Tibial artery (tissue), 4 donors: ENCODE results near the gene PRKG1.

Experiments
- DNase-seq, 2 donors: peaks; one replicate each; pipeline ENCODE4 v3.0.0-alpha.2; 2019
- H3K27ac ChIP-seq, 2 donors: fragments of 200-600 bp; sonication (generic) in 1 of 2; 1 replicate in 1 of 2; 2 replicates in 1 of 2; pipeline ENCODE4 v1.5.1; 2018 to 2019; ENCODE audit warnings: mild to moderate bottlenecking in 1 of 2
- H3K27me3 ChIP-seq, 2 donors: fragments of 200-600 bp; sonication (generic) in 1 of 2; one replicate each; pipeline versions ENCODE4 v1.5.1 to v1.6.0; 2016 to 2019
- H3K36me3 ChIP-seq, 3 donors: fragments of 200-600 bp; sonication (generic) in 2 of 3; one replicate each; pipeline ENCODE4 v1.5.1; 2016 to 2019; ENCODE audit warnings: mild to moderate bottlenecking in 2 of 3
- H3K4me1 ChIP-seq, 4 donors: fragments of 200-600 bp; sonication (generic) in 2 of 4; 1 replicate in 3 of 4; 2 replicates in 1 of 4; pipeline ENCODE4 v1.5.1; 2016 to 2019
- H3K4me3 ChIP-seq, 2 donors: fragments of 200-600 bp; sonication (generic) in 1 of 2; 1 replicate in 1 of 2; 2 replicates in 1 of 2; pipeline ENCODE4 v1.5.1; 2018 to 2019; ENCODE audit warnings: mild to moderate bottlenecking in 2 of 2
- H3K9me3 ChIP-seq, 3 donors: fragments of 200-600 bp; sonication (generic) in 1 of 3; one replicate each; pipeline ENCODE4 v1.5.1; 2016 to 2019
- intact Hi-C: fragments of 100-400 bp; cut with DNase I; formaldehyde crosslinking; loops from one replicate; pipeline ENCODE4 v1.15.0; 2023; ENCODE audit warnings: low total_unique reads
- TF ChIP-seq, protein P1 (sequence below), 2 experiments: fragments of 200-600 bp in 1 of 2; fragments of 450-650 bp in 1 of 2; IDR thresholded peaks; one replicate each; pipeline ENCODE4 v1.5.1; 2017 to 2019; ENCODE audit warnings: antibody characterized with exemption in 2 of 2, mild to moderate bottlenecking in 1 of 2, moderate library complexity in 1 of 2

The PRKG1 gene

DNA sequence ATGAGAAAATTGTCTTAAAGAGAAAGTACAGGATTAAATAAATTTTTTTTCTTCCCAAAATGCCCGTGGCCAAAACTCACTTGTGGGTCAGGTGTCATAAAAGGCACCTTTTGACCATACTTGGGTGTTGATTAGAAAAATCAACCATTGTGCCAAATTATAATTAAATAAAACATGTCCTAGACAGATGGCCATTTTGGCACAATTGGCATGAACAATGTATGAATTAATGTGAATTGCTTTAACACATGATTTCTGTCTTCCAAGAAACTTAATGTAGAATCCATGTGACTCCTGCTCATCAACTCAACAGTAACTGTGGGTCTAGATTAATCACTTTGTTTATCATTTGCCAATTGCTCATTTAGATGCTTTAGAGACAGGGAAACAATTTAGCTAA, 561.1 kb downstream of the PRKG1 start:
- H3K4me1 ChIP-seq = peaks cover 0 to 36% (median 4%) of the 10 kb centered on the region in 4 donors
- H3K36me3 ChIP-seq = no peaks in the 10 kb centered on the region
- no peak for DNase-seq
- H3K9me3 ChIP-seq = no peaks in the 10 kb centered on the region
- H3K4me3 ChIP-seq = no peak overlapping the region
- intact Hi-C loops = no loop called here
- H3K27ac ChIP-seq = no peak overlapping the region
- TF ChIP-seq, protein P1, sequence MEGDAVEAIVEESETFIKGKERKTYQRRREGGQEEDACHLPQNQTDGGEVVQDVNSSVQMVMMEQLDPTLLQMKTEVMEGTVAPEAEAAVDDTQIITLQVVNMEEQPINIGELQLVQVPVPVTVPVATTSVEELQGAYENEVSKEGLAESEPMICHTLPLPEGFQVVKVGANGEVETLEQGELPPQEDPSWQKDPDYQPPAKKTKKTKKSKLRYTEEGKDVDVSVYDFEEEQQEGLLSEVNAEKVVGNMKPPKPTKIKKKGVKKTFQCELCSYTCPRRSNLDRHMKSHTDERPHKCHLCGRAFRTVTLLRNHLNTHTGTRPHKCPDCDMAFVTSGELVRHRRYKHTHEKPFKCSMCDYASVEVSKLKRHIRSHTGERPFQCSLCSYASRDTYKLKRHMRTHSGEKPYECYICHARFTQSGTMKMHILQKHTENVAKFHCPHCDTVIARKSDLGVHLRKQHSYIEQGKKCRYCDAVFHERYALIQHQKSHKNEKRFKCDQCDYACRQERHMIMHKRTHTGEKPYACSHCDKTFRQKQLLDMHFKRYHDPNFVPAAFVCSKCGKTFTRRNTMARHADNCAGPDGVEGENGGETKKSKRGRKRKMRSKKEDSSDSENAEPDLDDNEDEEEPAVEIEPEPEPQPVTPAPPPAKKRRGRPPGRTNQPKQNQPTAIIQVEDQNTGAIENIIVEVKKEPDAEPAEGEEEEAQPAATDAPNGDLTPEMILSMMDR (IDR thresholded peaks at IDR 0.05) = no peak
- no peaks in the 10 kb centered on the region for H3K27me3 ChIP-seq

DNA sequence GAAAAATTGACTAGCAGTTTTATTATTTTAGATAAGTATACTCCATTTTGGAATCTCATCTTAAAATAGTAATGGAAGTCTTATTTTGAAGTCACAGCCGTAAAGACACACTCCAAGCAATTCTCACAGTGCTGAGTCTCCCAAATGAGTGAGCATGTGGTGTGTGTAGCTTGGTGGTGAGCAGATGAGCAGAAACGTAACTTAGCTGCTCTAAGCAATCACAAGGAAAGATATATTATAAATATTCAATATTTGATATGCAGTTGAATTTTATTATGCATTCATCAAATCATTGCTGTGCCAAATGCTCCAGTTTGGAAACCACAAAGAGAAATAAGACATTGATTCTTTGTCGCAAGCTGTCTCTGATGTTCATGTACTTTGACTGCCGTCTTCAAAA, 563.9 kb downstream of the PRKG1 start:
- Histone ChIP-seq H3K27me3 (no peaks in the 10 kb centered on the region), H3K4me1 (peaks cover 0 to 41% (median 11%) of the 10 kb centered on the region in 4 donors), H3K27ac (no peak overlapping the region), H3K9me3 (no peaks in the 10 kb centered on the region), H3K36me3 (no peaks in the 10 kb centered on the region), H3K4me3 (no peak overlapping the region)
- intact Hi-C loops = no loop called here
- no peak for DNase-seq
- TF ChIP-seq, protein P1 (IDR thresholded peaks at IDR 0.05) = no peak

DNA sequence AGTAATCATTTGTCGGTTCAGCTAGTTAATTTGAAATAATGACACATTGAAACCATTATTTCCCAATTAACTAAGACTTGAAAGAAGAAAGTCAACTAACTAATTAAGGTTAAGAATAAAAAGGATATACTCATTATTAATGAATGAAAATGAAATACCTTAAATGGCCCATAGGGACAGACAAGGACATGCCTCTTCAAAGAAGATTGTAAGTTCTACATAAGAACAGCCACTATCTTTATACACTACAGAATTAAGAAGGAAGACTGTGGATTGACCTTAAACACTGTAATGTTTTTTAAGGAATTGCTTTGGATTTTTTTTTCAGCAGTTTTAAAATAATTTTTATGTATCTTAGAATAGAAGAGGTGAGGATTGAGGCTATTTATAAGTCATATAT, 564.5 kb downstream of the PRKG1 start:
- no peak overlapping the region for H3K27ac ChIP-seq
- H3K4me3 ChIP-seq = no peak overlapping the region
- no peaks in the 10 kb centered on the region for H3K27me3 ChIP-seq
- peaks cover 0 to 41% (median 12%) of the 10 kb centered on the region in 4 donors for H3K4me1 ChIP-seq
- TF ChIP-seq, protein P1 (IDR thresholded peaks at IDR 0.05) = no peak
- H3K9me3 ChIP-seq = no peaks in the 10 kb centered on the region
- H3K36me3 ChIP-seq = no peaks in the 10 kb centered on the region
- DNase-seq = no peak
- intact Hi-C loops = no loop called here

DNA sequence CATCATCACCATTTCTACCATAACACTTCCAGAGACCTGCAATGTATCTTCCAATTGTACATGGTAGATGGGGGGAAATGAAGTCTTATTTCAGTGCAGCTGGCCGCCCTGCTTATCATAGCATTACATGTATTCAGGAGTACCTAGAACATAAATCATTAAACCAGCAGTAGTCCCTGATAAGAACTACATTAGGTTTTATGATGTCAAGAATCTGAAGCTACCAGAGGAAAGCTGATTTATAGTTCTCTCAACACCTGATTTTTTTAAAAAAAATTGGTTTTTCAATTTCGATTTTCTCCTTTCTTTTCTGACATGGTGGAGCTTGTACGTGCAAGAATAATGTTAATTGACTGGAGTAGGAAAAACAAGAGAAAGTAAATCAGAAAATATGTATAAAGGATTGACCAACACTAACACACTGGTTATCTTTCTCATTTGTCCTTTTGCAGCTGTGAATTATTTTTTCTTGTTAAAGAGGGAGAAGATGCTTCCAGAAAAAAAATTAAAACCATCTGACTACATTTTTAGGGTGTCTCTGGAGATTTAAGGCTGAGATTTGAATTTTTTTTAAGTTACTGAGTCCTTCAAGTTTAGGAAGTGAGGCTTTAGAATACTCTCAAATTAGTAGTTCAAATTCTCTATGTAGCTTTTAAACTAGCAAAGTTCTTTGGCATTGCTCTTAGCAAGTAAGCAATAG, 566.0 kb downstream of the PRKG1 start:
- Histone ChIP-seq H3K27me3 (no peaks in the 10 kb centered on the region), H3K4me1 (peaks cover 0 to 53% (median 12%) of the 10 kb centered on the region in 4 donors), H3K4me3 (no peak overlapping the region), H3K27ac (no peak overlapping the region), H3K9me3 (no peaks in the 10 kb centered on the region), H3K36me3 (no peaks in the 10 kb centered on the region)
- TF ChIP-seq, protein P1 (IDR thresholded peaks at IDR 0.05) = no peak
- DNase-seq = no peak
- intact Hi-C loops = no loop called here

DNA sequence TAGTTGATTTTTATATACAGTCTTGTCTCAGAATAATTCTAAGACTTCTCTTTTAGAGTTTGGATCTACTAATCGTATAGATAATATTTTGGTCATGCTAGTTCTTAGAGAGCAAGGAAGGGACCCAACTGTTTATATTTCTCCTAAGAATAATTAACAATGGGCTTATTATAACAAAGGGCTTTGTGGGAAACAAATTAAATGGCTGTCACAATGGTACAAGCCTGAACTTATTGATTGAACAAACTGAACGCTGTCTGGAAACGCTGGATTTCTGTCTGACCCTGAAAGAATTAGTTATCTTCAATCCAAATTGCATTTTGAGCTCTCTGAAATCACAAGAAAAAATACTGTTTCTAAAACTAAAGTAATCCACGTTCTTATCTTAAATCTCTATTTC, 568.3 kb downstream of the PRKG1 start:
- Histone ChIP-seq H3K4me3 (no peak overlapping the region), H3K27me3 (no peaks in the 10 kb centered on the region), H3K27ac (peak overlapping the region in 1 of 2 donors; percentile 15), H3K9me3 (no peaks in the 10 kb centered on the region), H3K36me3 (no peaks in the 10 kb centered on the region), H3K4me1 (peaks cover 0 to 53% (median 12%) of the 10 kb centered on the region in 4 donors)
- DNase-seq = no peak
- intact Hi-C loops = no loop called here
- TF ChIP-seq, protein P1 (IDR thresholded peaks at IDR 0.05) = no peak
